ENCODE data around the gene KSR1. TPM values are rescaled to one million over a fixed set of nuclear protein-coding genes. Genes with fewer than 3 reads are reported as not detected.

The KSR1 gene
- total RNA-seq, 1 donor, result 6.5 TPM

DNA sequence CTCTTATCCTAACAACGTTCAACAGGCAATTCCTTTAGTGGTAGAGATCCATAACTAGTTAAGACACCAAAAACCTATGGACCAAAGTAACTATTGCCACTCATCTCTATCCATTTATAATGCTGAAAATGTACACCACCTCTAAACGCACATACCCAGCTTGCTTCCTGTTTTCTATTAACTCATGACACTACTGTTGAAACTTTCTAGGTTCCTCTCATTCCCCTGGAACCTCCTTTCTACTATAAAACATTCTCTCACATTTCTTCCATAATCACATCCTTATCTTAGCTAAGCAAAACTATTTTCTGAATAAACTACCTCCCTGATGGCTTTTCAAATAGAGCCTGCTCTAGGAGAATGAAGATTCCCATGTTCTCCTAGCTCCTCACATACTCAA is 42.9 kb upstream of the KSR1 start:
- no peak for DNase-seq (ENCODE audit: insufficient read length, low spot score, missing footprints)
- Histone ChIP-seq H3K9me3 (ENCODE audit: low read depth, low read length) (no peaks in the 10 kb centered on the region), H3K36me3 (ENCODE audit: insufficient read depth, low read length) (no peaks in the 10 kb centered on the region), H3K27ac (ENCODE audit: low read depth, low read length) (no peak overlapping the region), H3K4me1 (ENCODE audit: insufficient read depth, low read length) (peaks cover 7% of the 10 kb centered on the region), H3K4me2 (ENCODE audit: insufficient read depth, low read length) (no peak overlapping the region), H4K20me1 (ENCODE audit: insufficient read depth, low read length) (no peaks in the 10 kb centered on the region), H3K27me3 (ENCODE audit: insufficient read depth, low read length) (peaks cover 19% of the 10 kb centered on the region), H2AFZ (ENCODE audit: low read length) (no peak overlapping the region), H3K79me2 (ENCODE audit: insufficient read depth, low read length) (no peaks in the 10 kb centered on the region), H3K4me3 (ENCODE audit: insufficient read depth, low read length) (no peak overlapping the region)
- TF ChIP-seq, protein P1, sequence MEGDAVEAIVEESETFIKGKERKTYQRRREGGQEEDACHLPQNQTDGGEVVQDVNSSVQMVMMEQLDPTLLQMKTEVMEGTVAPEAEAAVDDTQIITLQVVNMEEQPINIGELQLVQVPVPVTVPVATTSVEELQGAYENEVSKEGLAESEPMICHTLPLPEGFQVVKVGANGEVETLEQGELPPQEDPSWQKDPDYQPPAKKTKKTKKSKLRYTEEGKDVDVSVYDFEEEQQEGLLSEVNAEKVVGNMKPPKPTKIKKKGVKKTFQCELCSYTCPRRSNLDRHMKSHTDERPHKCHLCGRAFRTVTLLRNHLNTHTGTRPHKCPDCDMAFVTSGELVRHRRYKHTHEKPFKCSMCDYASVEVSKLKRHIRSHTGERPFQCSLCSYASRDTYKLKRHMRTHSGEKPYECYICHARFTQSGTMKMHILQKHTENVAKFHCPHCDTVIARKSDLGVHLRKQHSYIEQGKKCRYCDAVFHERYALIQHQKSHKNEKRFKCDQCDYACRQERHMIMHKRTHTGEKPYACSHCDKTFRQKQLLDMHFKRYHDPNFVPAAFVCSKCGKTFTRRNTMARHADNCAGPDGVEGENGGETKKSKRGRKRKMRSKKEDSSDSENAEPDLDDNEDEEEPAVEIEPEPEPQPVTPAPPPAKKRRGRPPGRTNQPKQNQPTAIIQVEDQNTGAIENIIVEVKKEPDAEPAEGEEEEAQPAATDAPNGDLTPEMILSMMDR (IDR thresholded peaks at IDR 0.05; ENCODE audit: extremely low read depth, low read depth, low read length), result no peak

DNA sequence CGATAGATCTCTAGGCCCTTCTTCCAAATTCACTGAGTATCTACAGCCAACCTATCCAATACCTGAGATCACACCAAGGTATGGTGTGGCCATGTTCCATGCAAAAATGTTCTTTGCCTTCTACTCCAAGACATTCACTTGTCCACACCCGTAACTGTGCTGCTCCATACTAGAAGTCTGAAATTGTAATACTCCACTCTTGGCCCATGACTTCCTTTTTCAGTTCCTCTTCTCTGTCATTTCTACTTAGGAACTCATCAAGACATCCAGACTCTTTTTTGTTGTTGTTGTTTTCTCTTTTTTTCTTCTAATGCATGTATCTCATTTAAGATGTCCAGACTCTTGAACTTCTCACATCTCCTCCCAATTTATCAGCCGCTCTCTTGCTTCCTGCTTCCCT is 42.5 kb upstream of the KSR1 start:
- no peak overlapping the region for H3K27ac ChIP-seq (ENCODE audit: low read depth, low read length)
- H3K4me2 ChIP-seq (ENCODE audit: insufficient read depth, low read length), result no peak overlapping the region
- peaks cover 3% of the 10 kb centered on the region for H3K4me1 ChIP-seq (ENCODE audit: insufficient read depth, low read length)
- H2AFZ ChIP-seq (ENCODE audit: low read length), result no peak overlapping the region
- H3K79me2 ChIP-seq (ENCODE audit: insufficient read depth, low read length), result no peaks in the 10 kb centered on the region
- DNase-seq (ENCODE audit: insufficient read length, low spot score, missing footprints), result no peak
- H4K20me1 ChIP-seq (ENCODE audit: insufficient read depth, low read length), result no peaks in the 10 kb centered on the region
- H3K36me3 ChIP-seq (ENCODE audit: insufficient read depth, low read length), result no peaks in the 10 kb centered on the region
- TF ChIP-seq, protein P1 (IDR thresholded peaks at IDR 0.05; ENCODE audit: extremely low read depth, low read depth, low read length), result no peak
- H3K27me3 ChIP-seq (ENCODE audit: insufficient read depth, low read length), result peaks cover 19% of the 10 kb centered on the region
- H3K4me3 ChIP-seq (ENCODE audit: insufficient read depth, low read length), result no peak overlapping the region
- no peaks in the 10 kb centered on the region for H3K9me3 ChIP-seq (ENCODE audit: low read depth, low read length)

DNA sequence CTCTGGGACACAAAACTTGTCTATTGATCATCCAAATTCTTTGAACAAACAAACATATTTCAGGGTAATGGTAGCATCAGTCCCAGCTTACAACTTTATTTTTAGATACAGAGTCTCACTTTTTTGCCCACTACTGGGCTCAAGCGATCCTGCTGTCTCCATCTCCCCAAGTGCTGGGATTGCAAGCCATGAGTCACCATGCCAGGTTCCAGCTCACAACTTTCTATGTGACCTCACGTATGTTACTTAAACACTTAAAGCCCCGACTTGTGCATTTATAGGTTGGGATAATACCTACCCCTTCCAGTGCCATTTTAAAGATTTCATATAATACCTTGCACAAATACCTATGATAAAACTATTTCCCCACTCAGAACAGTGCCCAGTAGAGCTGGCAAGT is 42.0 kb upstream of the KSR1 start:
- Histone ChIP-seq H3K4me3 (ENCODE audit: insufficient read depth, low read length) (no peak overlapping the region), H3K36me3 (ENCODE audit: insufficient read depth, low read length) (no peaks in the 10 kb centered on the region), H3K27ac (ENCODE audit: low read depth, low read length) (no peak overlapping the region), H4K20me1 (ENCODE audit: insufficient read depth, low read length) (no peaks in the 10 kb centered on the region), H3K27me3 (ENCODE audit: insufficient read depth, low read length) (peaks cover 20% of the 10 kb centered on the region), H3K4me1 (ENCODE audit: insufficient read depth, low read length) (no peaks in the 10 kb centered on the region), H3K4me2 (ENCODE audit: insufficient read depth, low read length) (no peak overlapping the region), H3K79me2 (ENCODE audit: insufficient read depth, low read length) (no peaks in the 10 kb centered on the region), H3K9me3 (ENCODE audit: low read depth, low read length) (no peaks in the 10 kb centered on the region), H2AFZ (ENCODE audit: low read length) (no peak overlapping the region)
- DNase-seq (ENCODE audit: insufficient read length, low spot score, missing footprints), result no peak
- TF ChIP-seq, protein P1 (IDR thresholded peaks at IDR 0.05; ENCODE audit: extremely low read depth, low read depth, low read length), result no peak

DNA sequence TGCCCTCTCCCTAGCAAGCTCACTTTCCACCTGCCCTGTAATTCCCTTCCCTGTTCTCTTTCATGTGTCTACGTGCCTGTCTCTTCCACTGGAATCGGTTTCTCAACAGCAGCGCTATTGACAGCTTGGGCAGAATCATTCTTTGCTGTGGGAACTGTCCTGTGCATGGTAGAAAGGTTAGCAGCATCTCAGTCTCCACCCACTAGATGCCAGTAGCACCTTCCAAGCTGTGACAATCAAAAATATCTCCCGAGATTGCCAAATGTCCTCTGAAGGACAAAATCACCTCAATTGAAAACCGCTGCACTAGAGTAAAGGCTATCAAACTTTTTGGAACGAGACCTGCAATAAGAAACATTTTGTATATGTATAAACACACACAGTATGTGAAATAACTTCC is 41.6 kb upstream of the KSR1 start:
- Histone ChIP-seq H3K79me2 (ENCODE audit: insufficient read depth, low read length) (no peaks in the 10 kb centered on the region), H3K4me1 (ENCODE audit: insufficient read depth, low read length) (no peaks in the 10 kb centered on the region), H3K36me3 (ENCODE audit: insufficient read depth, low read length) (no peaks in the 10 kb centered on the region), H3K27me3 (ENCODE audit: insufficient read depth, low read length) (peaks cover 21% of the 10 kb centered on the region), H3K4me2 (ENCODE audit: insufficient read depth, low read length) (no peak overlapping the region), H3K4me3 (ENCODE audit: insufficient read depth, low read length) (no peak overlapping the region), H2AFZ (ENCODE audit: low read length) (no peak overlapping the region), H3K9me3 (ENCODE audit: low read depth, low read length) (no peaks in the 10 kb centered on the region), H3K27ac (ENCODE audit: low read depth, low read length) (no peak overlapping the region), H4K20me1 (ENCODE audit: insufficient read depth, low read length) (no peaks in the 10 kb centered on the region)
- no peak for DNase-seq (ENCODE audit: insufficient read length, low spot score, missing footprints)
- TF ChIP-seq, protein P1 (IDR thresholded peaks at IDR 0.05; ENCODE audit: extremely low read depth, low read depth, low read length), result no peak

Data from osteoblast (primary cell).